DOHH2 (cell line): ENCODE measurements around the gene ZNF774.
A peak's percentile ranks its signal among the peaks of the same experiment; 100 is the strongest.

ENCODE experiments used
- H3F3A ChIP-seq: fragments of 200-600 bp; sonication (generic), shearing (Covaris generic); 2 replicates; pipeline ENCODE4 v1.6.0; 2016; ENCODE audit warnings: antibody characterized with exemption, mild to moderate bottlenecking; ENCODE audit not compliant: control insufficient read depth, insufficient read depth
- H3K27ac ChIP-seq: fragments of 200-600 bp; sonication (generic); 2 replicates; pipeline ENCODE4 v1.5.1; 2014; ENCODE audit warnings: low read depth, mild to moderate bottlenecking, low read length, moderate library complexity
- H3K27me3 ChIP-seq: fragments of 200-600 bp; sonication (generic); 2 replicates; pipeline ENCODE4 v1.6.1; 2014; ENCODE audit warnings: mild to moderate bottlenecking, low read length, mixed read lengths; ENCODE audit not compliant: control insufficient read depth
- H3K36me3 ChIP-seq: fragments of 200-600 bp; sonication (generic); 2 replicates; pipeline ENCODE4 v1.6.1; 2014; ENCODE audit warnings: mild to moderate bottlenecking, low read length, moderate library complexity, mixed read lengths; ENCODE audit not compliant: control insufficient read depth
- H3K4me1 ChIP-seq: fragments of 200-600 bp; sonication (generic); 2 replicates; pipeline ENCODE4 v1.6.1; 2014; ENCODE audit warnings: mild to moderate bottlenecking, low read length, mixed read lengths; ENCODE audit not compliant: control insufficient read depth
- H3K4me2 ChIP-seq: fragments of 200-600 bp; sonication (generic); 2 replicates; pipeline ENCODE4 v1.6.0; 2014; ENCODE audit warnings: mild to moderate bottlenecking, low read length, moderate library complexity
- H3K4me3 ChIP-seq: fragments of 200-600 bp; sonication (generic); 2 replicates; pipeline ENCODE4 v1.5.1; 2014; ENCODE audit warnings: mild to moderate bottlenecking, low read length, mixed read lengths
- H3K79me2 ChIP-seq: fragments of 200-600 bp; sonication (generic); 2 replicates; pipeline ENCODE4 v1.6.1; 2014; ENCODE audit warnings: mild to moderate bottlenecking, low read length, mixed read lengths; ENCODE audit not compliant: control insufficient read depth
- H3K9me2 ChIP-seq: fragments of 200-600 bp; sonication (generic); replicated peaks from 2 replicates; pipeline ENCODE4 v1.6.1; 2014; ENCODE audit warnings: mild to moderate bottlenecking, low read length, mixed read lengths; ENCODE audit not compliant: control insufficient read depth
- H3K9me3 ChIP-seq: fragments of 200-600 bp; sonication (generic); 2 replicates; pipeline ENCODE4 v1.6.1; 2014; ENCODE audit warnings: antibody characterized with exemption, low read length, mixed read lengths; ENCODE audit not compliant: control insufficient read depth, insufficient read depth
- H4K20me1 ChIP-seq: fragments of 200-600 bp; sonication (generic); 2 replicates; pipeline ENCODE4 v1.6.0; 2014; ENCODE audit warnings: low read depth, mild to moderate bottlenecking, antibody characterized with exemption, low read length, moderate library complexity; ENCODE audit not compliant: control insufficient read depth, insufficient read depth
- EZH2phosphoT487 ChIP-seq: fragments of 200-600 bp; sonication (generic); IDR thresholded peaks from 2 replicates; pipeline ENCODE4 v1.6.1; 2017; ENCODE audit warnings: borderline replicate concordance, mild to moderate bottlenecking, antibody characterized with exemption, low read length, moderate library complexity, mixed read lengths
- TF ChIP-seq, protein P1 (sequence below): fragments of 200-600 bp; sonication (generic); IDR thresholded peaks from one replicate; pipeline ENCODE4 v1.5.1; 2014; ENCODE audit warnings: antibody characterized with exemption, mild to moderate bottlenecking, low read depth, low read length; ENCODE audit not compliant: poor library complexity, severe bottlenecking

Gene ZNF774

GRCh38 chr15:90396321-90396720 is 44.2 kb downstream of the ZNF774 start:
- Histone ChIP-seq H4K20me1 (no peaks in the 10 kb centered on the region; the same call in 1 of the 2 replicates), H3K9me2 (no peaks in the 10 kb centered on the region), H3K27ac (no peak overlapping the region), H3K4me1 (peaks cover 44% of the 10 kb centered on the region), H3K9me3 (no peaks in the 10 kb centered on the region), H3K4me2 (peak overlapping the region; percentile 27; the same call in 1 of the 2 replicates), H3F3A (no peaks in the 10 kb centered on the region), H3K79me2 (peaks cover 99% of the 10 kb centered on the region), H3K4me3 (no peak overlapping the region), H3K27me3 (no peaks in the 10 kb centered on the region), H3K36me3 (peaks cover 34% of the 10 kb centered on the region)
- TF ChIP-seq, protein P1, sequence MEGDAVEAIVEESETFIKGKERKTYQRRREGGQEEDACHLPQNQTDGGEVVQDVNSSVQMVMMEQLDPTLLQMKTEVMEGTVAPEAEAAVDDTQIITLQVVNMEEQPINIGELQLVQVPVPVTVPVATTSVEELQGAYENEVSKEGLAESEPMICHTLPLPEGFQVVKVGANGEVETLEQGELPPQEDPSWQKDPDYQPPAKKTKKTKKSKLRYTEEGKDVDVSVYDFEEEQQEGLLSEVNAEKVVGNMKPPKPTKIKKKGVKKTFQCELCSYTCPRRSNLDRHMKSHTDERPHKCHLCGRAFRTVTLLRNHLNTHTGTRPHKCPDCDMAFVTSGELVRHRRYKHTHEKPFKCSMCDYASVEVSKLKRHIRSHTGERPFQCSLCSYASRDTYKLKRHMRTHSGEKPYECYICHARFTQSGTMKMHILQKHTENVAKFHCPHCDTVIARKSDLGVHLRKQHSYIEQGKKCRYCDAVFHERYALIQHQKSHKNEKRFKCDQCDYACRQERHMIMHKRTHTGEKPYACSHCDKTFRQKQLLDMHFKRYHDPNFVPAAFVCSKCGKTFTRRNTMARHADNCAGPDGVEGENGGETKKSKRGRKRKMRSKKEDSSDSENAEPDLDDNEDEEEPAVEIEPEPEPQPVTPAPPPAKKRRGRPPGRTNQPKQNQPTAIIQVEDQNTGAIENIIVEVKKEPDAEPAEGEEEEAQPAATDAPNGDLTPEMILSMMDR: no peak
- TF ChIP-seq EZH2phosphoT487: no peak

GRCh38 chr15:90400005-90400758 is 48.1 kb downstream of the ZNF774 start:
- no peaks in the 10 kb centered on the region for H3K9me3 ChIP-seq
- peak overlapping the region; percentile 50 for H3K4me2 ChIP-seq
- peaks cover 12% of the 10 kb centered on the region for H3K36me3 ChIP-seq
- H3K9me2 ChIP-seq: no peaks in the 10 kb centered on the region
- peaks cover 4% of the 10 kb centered on the region for H4K20me1 ChIP-seq
- no peak overlapping the region for H3K27ac ChIP-seq
- peaks cover 38% of the 10 kb centered on the region for H3K4me1 ChIP-seq
- H3F3A ChIP-seq: no peaks in the 10 kb centered on the region
- H3K27me3 ChIP-seq: no peaks in the 10 kb centered on the region
- peak overlapping the region; percentile 38 for H3K4me3 ChIP-seq
- peaks cover 99% of the 10 kb centered on the region for H3K79me2 ChIP-seq
- TF ChIP-seq, protein P1: no peak
- no peak for TF ChIP-seq EZH2phosphoT487

GRCh38 chr15:90400759-90401314 is 48.8 kb downstream of the ZNF774 start:
- Histone ChIP-seq H3K4me3 (peak overlapping the region; percentile 38), H3K79me2 (peaks cover 99% of the 10 kb centered on the region), H4K20me1 (peaks cover 4% of the 10 kb centered on the region), H3F3A (no peaks in the 10 kb centered on the region), H3K27ac (no peak overlapping the region), H3K9me3 (no peaks in the 10 kb centered on the region), H3K9me2 (no peaks in the 10 kb centered on the region), H3K36me3 (peaks cover 10% of the 10 kb centered on the region), H3K4me1 (peaks cover 33% of the 10 kb centered on the region), H3K27me3 (no peaks in the 10 kb centered on the region), H3K4me2 (peak overlapping the region; percentile 50)
- TF ChIP-seq EZH2phosphoT487: no peak
- TF ChIP-seq, protein P1: no peak
